ENCODE results near the gene RAB27A.

DNA sequence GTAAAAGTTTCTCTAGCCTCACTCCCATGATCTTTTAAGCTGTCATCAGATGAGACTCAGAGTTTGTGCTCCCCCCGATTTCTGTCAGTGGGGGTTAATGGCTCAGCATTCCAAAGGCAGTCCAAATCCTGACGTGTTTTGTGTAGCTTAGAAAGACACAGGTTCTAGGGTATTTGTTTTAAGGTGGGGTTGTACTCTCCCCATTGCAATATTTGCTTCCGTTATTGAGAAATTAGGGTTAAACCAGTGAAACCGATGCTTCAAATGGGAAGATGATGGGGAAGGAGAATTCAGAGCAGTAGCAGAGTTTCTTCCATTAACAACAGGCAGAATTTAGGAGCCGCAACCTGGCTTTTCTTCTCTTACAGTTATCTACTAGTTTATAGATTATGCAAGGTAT is 32.9 kb upstream of the RAB27A start:
- TF ChIP-seq, protein P1, sequence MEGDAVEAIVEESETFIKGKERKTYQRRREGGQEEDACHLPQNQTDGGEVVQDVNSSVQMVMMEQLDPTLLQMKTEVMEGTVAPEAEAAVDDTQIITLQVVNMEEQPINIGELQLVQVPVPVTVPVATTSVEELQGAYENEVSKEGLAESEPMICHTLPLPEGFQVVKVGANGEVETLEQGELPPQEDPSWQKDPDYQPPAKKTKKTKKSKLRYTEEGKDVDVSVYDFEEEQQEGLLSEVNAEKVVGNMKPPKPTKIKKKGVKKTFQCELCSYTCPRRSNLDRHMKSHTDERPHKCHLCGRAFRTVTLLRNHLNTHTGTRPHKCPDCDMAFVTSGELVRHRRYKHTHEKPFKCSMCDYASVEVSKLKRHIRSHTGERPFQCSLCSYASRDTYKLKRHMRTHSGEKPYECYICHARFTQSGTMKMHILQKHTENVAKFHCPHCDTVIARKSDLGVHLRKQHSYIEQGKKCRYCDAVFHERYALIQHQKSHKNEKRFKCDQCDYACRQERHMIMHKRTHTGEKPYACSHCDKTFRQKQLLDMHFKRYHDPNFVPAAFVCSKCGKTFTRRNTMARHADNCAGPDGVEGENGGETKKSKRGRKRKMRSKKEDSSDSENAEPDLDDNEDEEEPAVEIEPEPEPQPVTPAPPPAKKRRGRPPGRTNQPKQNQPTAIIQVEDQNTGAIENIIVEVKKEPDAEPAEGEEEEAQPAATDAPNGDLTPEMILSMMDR (IDR thresholded peaks at IDR 0.05; ENCODE audit: low read length): no peak
- no peak for TF ChIP-seq EZH2 (IDR thresholded peaks at IDR 0.05; ENCODE audit: borderline replicate concordance, low read length)
